ENCODE measurements around the gene ALCAM. TPM values are rescaled to one million over a fixed set of nuclear protein-coding genes. Genes with fewer than 3 reads are reported as not detected.
"Not testable (repeated sequence)": the region's sequence is repeated elsewhere in the genome, so short reads cannot be mapped to it uniquely, and the experiment has no call there.

Gene ALCAM
- total RNA-seq, 2 experiments from 2014 or later, result 20.3 to 20.6 TPM

GRCh38 chr3:105401254-105401653 is 34.5 kb downstream of the ALCAM start:
- Mint-ChIP-seq H3K4me3 (no peak overlapping the region), H3K27me3 (no peaks in the 10 kb centered on the region), H3K9me3 (peaks cover 11% of the 10 kb centered on the region), H3K4me1 (ENCODE audit: low read depth) (no peaks in the 10 kb centered on the region), H3K27ac (no peak overlapping the region), H3K36me3 (peaks cover 12% of the 10 kb centered on the region)
- ChIA-PET CTCF (no interaction called here), POLR2A (no interaction called here)
- intact Hi-C loops (cut with micrococcal nuclease), result no loop called here
- no peak for DNase-seq

- Mint-ChIP-seq H3K27me3 (no peaks in the 10 kb centered on the region), H3K4me1 (ENCODE audit: low read depth) (no peaks in the 10 kb centered on the region), H3K27ac (no peak overlapping the region), H3K36me3 (peaks cover 12% of the 10 kb centered on the region), H3K9me3 (peaks cover 15% of the 10 kb centered on the region), H3K4me3 (no peak overlapping the region)
- no peak for DNase-seq
- intact Hi-C loops (cut with micrococcal nuclease), result no loop called here
- CTCF ChIA-PET, result no interaction called here
- POLR2A ChIA-PET, result no interaction called here
These were observed 35.0 kb downstream of the ALCAM start for GRCh38 chr3:105401691-105402149.

- peaks cover 15% of the 10 kb centered on the region for H3K9me3 Mint-ChIP-seq
- CTCF ChIA-PET, result no interaction called here
These were observed 35.6 kb downstream of the ALCAM start for GRCh38 chr3:105402287-105402801.

GRCh38 chr3:105403034-105403433 is 36.3 kb downstream of the ALCAM start:
- POLR2A ChIA-PET; H3K4me1 Mint-ChIP-seq (ENCODE audit: low read depth); intact Hi-C loops (cut with micrococcal nuclease); DNase-seq; H3K4me3 Mint-ChIP-seq; H3K27me3 Mint-ChIP-seq; H3K27ac Mint-ChIP-seq: not testable (repeated sequence)
- Mint-ChIP-seq H3K36me3 (peaks cover 12% of the 10 kb centered on the region), H3K9me3 (peaks cover 15% of the 10 kb centered on the region)
- CTCF ChIA-PET, result interaction anchor here (0.6 kb wide), 1 partner anchor 1663 kb away, joined by 3 read pairs; no protein-coding TSS in a partner anchor

More at GRCh38 chr3:105402287-105402801, 35.6 kb downstream of the ALCAM start:
- Mint-ChIP-seq H3K27ac (no peak overlapping the region), H3K27me3 (no peaks in the 10 kb centered on the region), H3K4me1 (ENCODE audit: low read depth) (no peaks in the 10 kb centered on the region), H3K36me3 (peaks cover 12% of the 10 kb centered on the region), H3K4me3 (no peak overlapping the region)
- no peak for DNase-seq
- intact Hi-C loops (cut with micrococcal nuclease), result no loop called here
- POLR2A ChIA-PET, result no interaction called here

GRCh38 chr3:105406268-105406667 is 39.6 kb downstream of the ALCAM start:
- intact Hi-C loops (cut with micrococcal nuclease), result no loop called here
- Mint-ChIP-seq H3K4me1 (ENCODE audit: low read depth) (no peaks in the 10 kb centered on the region), H3K4me3 (no peak overlapping the region), H3K27ac (no peak overlapping the region), H3K27me3 (no peaks in the 10 kb centered on the region), H3K36me3 (peaks cover 12% of the 10 kb centered on the region), H3K9me3 (peaks cover 15% of the 10 kb centered on the region)
- no peak for DNase-seq
- ChIA-PET POLR2A (no interaction called here), CTCF (no interaction called here)

- no peaks in the 10 kb centered on the region for H3K27me3 Mint-ChIP-seq
- no peaks in the 10 kb centered on the region for H3K36me3 Mint-ChIP-seq
- intact Hi-C loops (cut with micrococcal nuclease), result no loop called here
- DNase-seq, result no peak
- H3K9me3 Mint-ChIP-seq, result peaks cover 4% of the 10 kb centered on the region
- ChIA-PET POLR2A (no interaction called here), CTCF (no interaction called here)
- no peak overlapping the region for H3K4me3 Mint-ChIP-seq
- no peaks in the 10 kb centered on the region for H3K4me1 Mint-ChIP-seq (ENCODE audit: low read depth)
- no peak overlapping the region for H3K27ac Mint-ChIP-seq
These were observed 42.7 kb downstream of the ALCAM start for GRCh38 chr3:105409364-105409763.

- H3K4me1 Mint-ChIP-seq (ENCODE audit: low read depth), result no peaks in the 10 kb centered on the region
- H3K4me3 Mint-ChIP-seq, result no peak overlapping the region
- POLR2A ChIA-PET, result no interaction called here
- CTCF ChIA-PET, result no interaction called here
- intact Hi-C loops (cut with micrococcal nuclease), result no loop called here
- H3K9me3 Mint-ChIP-seq, result no peaks in the 10 kb centered on the region
- DNase-seq, result no peak
- H3K36me3 Mint-ChIP-seq, result no peaks in the 10 kb centered on the region
- no peaks in the 10 kb centered on the region for H3K27me3 Mint-ChIP-seq
- no peak overlapping the region for H3K27ac Mint-ChIP-seq
These were observed 46.7 kb downstream of the ALCAM start for GRCh38 chr3:105413343-105413887.

GRCh38 chr3:105414841-105415240 is 48.1 kb downstream of the ALCAM start:
- intact Hi-C loops (cut with micrococcal nuclease), result no loop called here
- Mint-ChIP-seq H3K9me3 (no peaks in the 10 kb centered on the region), H3K27ac (no peak overlapping the region), H3K4me1 (ENCODE audit: low read depth) (no peaks in the 10 kb centered on the region), H3K36me3 (no peaks in the 10 kb centered on the region), H3K4me3 (no peak overlapping the region), H3K27me3 (no peaks in the 10 kb centered on the region)
- no peak for DNase-seq
- POLR2A ChIA-PET, result no interaction called here
- CTCF ChIA-PET, result no interaction called here

- Mint-ChIP-seq H3K4me1 (ENCODE audit: low read depth) (no peaks in the 10 kb centered on the region), H3K27me3 (no peaks in the 10 kb centered on the region), H3K4me3 (no peak overlapping the region), H3K36me3 (no peaks in the 10 kb centered on the region), H3K27ac (no peak overlapping the region), H3K9me3 (no peaks in the 10 kb centered on the region)
- intact Hi-C loops (cut with micrococcal nuclease), result no loop called here
- POLR2A ChIA-PET, result no interaction called here
- DNase-seq, result no peak
- CTCF ChIA-PET, result no interaction called here
These were observed 49.2 kb downstream of the ALCAM start for GRCh38 chr3:105415951-105416350.

GRCh38 chr3:105417525-105418289 is 51.0 kb downstream of the ALCAM start:
- Mint-ChIP-seq H3K27ac (no peak overlapping the region), H3K4me1 (ENCODE audit: low read depth) (no peaks in the 10 kb centered on the region), H3K36me3 (no peaks in the 10 kb centered on the region), H3K4me3 (no peak overlapping the region), H3K9me3 (no peaks in the 10 kb centered on the region), H3K27me3 (no peaks in the 10 kb centered on the region)
- no peak for DNase-seq
- POLR2A ChIA-PET, result no interaction called here
- intact Hi-C loops (cut with micrococcal nuclease), result no loop called here
- CTCF ChIA-PET, result no interaction called here

- Mint-ChIP-seq H3K27ac (no peak overlapping the region), H3K4me3 (no peak overlapping the region), H3K36me3 (no peaks in the 10 kb centered on the region), H3K4me1 (ENCODE audit: low read depth) (no peaks in the 10 kb centered on the region), H3K27me3 (no peaks in the 10 kb centered on the region), H3K9me3 (no peaks in the 10 kb centered on the region)
- DNase-seq, result no peak
- CTCF ChIA-PET, result no interaction called here
- intact Hi-C loops (cut with micrococcal nuclease), result no loop called here
- POLR2A ChIA-PET, result no interaction called here
These were observed 55.9 kb downstream of the ALCAM start for GRCh38 chr3:105422645-105423044.

- no peaks in the 10 kb centered on the region for H3K36me3 Mint-ChIP-seq
- POLR2A ChIA-PET, result no interaction called here
These were observed 56.7 kb downstream of the ALCAM start for GRCh38 chr3:105423397-105423796.

More at GRCh38 chr3:105423397-105423796, 56.7 kb downstream of the ALCAM start:
- Mint-ChIP-seq H3K4me1 (ENCODE audit: low read depth) (no peaks in the 10 kb centered on the region), H3K27me3 (no peaks in the 10 kb centered on the region), H3K27ac (no peak overlapping the region), H3K9me3 (no peaks in the 10 kb centered on the region), H3K4me3 (no peak overlapping the region)
- CTCF ChIA-PET, result no interaction called here
- intact Hi-C loops (cut with micrococcal nuclease), result no loop called here
- DNase-seq, result no peak

All from activated CD4-positive, alpha-beta memory T cell treated with anti-CD3 and anti-CD28 coated beads for 36 hours (primary cell).